Stimulated activated memory B cell treated with anti-CD40 and anti-IgM and Interleukin-4, amounts not matched to agents 10 μg/mL and 1 μg/mL and 100 μg/mL, for 72 hours (primary cell): ENCODE results near the gene CD1C.
"Not testable (repeated sequence)": the region's sequence is repeated elsewhere in the genome, so short reads cannot be mapped to it uniquely, and the experiment has no call there.

ENCODE experiments used
- ATAC-seq: fragments of 150-1000 bp; cut with Tn5 transposase; 2 replicates; pipeline ENCODE4 v1.10.0; 2021
- H3K27ac Mint-ChIP-seq: one replicate; pipeline ENCODE4 v1.8.0; 2022; ENCODE audit warnings: mild to moderate bottlenecking, mixed read lengths
- H3K27me3 Mint-ChIP-seq: one replicate; pipeline ENCODE4 v1.8.0; 2022; ENCODE audit warnings: mixed read lengths
- H3K36me3 Mint-ChIP-seq: one replicate; pipeline ENCODE4 v1.8.0; 2022; ENCODE audit warnings: mixed read lengths
- H3K4me1 Mint-ChIP-seq: one replicate; pipeline ENCODE4 v1.8.0; 2022; ENCODE audit warnings: mixed read lengths
- H3K4me3 Mint-ChIP-seq: one replicate; pipeline ENCODE4 v1.8.0; 2022; ENCODE audit warnings: mild to moderate bottlenecking, moderate library complexity, mixed read lengths
- H3K9me3 Mint-ChIP-seq: one replicate; pipeline ENCODE4 v1.8.0; 2022; ENCODE audit warnings: mixed read lengths

CD1C gene

DNA sequence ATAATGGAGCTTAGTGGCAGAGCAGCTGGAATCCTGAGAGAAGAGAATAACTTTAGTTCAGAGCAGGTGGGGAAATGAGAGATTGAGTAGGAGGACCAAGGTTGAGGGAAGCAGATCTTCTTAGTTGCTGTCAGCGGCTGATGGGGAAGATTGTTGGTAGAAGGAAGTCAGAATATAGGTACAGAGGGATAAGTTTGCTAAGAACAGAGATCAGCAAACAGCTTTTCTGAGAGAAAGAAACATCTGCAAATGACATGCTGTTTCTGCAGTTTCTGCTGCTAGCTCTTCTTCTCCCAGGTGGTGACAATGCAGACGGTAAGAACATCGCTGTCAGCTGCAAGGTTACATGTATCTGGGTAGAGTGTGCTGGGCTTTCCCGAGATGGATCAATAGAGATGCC lies at the start of gene CD1C:
Gene CD1C, plus strand, starts transcription at position 113 of the 400 bp plus-strand sequence. Its CDS starts 142 bp downstream, at position 255.
- no peak for ATAC-seq
- no peak within 1 kb of the TSS for H3K4me3 Mint-ChIP-seq
- no peaks in the 10 kb centered on the region for H3K36me3 Mint-ChIP-seq
- H3K9me3 Mint-ChIP-seq: no peaks in the 10 kb centered on the region
- H3K27ac Mint-ChIP-seq: no peak within 1 kb of the TSS
- H3K4me1 Mint-ChIP-seq: peaks cover 32% of the 10 kb centered on the region
- H3K27me3 Mint-ChIP-seq: no peaks in the 10 kb centered on the region

DNA sequence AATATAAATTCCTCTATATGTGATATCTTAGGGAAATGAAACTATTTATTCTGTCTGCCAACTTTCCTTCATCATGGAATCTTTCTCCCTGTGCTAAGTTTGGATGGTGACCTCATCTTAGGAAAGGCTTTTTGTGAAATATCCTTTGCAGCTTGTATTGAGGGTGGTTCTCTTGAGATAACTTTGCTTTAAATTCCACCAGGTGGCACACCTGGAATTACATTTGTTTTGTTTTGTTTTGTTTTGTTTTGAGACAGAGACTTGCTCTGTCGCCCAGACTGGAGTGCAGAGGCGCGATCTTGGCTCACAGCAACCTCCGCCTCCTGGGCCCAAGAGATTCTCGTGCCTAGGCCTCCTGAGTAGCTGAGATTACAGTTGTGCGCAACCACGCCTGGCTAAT lies 43.1 kb upstream of the CD1C start:
- Mint-ChIP-seq H3K27ac (no peak overlapping the region), H3K4me1 (peaks cover 39% of the 10 kb centered on the region), H3K9me3 (peaks cover 4% of the 10 kb centered on the region), H3K36me3 (no peaks in the 10 kb centered on the region), H3K27me3 (no peaks in the 10 kb centered on the region), H3K4me3 (no peak overlapping the region)
- ATAC-seq: peak; percentile 54

DNA sequence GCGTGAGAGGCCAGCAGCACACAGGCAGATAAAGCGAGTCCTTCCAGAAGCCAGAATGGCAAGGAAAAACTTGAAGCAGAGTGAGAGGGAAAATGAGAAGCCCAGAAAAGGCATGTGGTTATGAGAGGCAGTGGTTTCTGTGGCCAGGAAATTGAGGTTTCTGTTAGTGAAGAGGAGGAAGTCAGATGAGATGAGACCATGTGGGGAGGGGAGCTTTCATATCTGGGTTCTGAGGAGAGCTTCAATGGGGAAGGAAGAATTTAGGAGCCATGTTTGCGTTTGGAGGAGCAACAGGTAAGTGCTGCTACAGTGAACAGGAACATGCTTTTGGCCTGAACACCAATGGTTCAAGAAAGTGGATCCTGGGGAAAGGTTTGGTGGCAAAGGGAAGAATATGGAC lies 41.6 kb upstream of the CD1C start:
- H3K27ac Mint-ChIP-seq: peak overlapping the region; percentile 53
- H3K27me3 Mint-ChIP-seq: no peaks in the 10 kb centered on the region
- peaks cover 4% of the 10 kb centered on the region for H3K9me3 Mint-ChIP-seq
- H3K36me3 Mint-ChIP-seq: no peaks in the 10 kb centered on the region
- ATAC-seq: peak; percentile 91
- peaks cover 39% of the 10 kb centered on the region for H3K4me1 Mint-ChIP-seq
- peak overlapping the region; percentile 3 for H3K4me3 Mint-ChIP-seq

DNA sequence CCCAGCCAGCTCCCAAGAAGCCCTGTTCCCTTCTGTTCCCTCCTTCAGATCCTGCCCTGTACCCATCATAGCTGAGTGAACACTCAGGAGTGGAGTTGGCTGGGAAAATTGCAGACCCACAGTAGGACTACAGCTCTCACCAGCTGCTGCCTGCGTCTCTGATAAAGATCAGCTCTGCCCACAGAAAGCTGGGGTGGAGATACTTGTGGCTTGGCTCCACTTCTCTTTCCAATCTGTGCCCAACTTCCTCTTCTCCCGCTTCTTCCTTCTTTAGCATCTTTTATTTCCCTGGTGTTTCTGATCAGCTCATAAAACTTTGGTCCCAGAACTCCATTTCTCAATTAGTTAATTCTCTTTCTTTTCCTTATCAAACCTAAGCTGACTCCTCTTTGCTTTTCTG lies 41.0 kb upstream of the CD1C start:
- Mint-ChIP-seq H3K27me3 (no peaks in the 10 kb centered on the region), H3K4me3 (peak overlapping the region; percentile 1), H3K4me1 (peaks cover 39% of the 10 kb centered on the region), H3K9me3 (peaks cover 4% of the 10 kb centered on the region), H3K36me3 (no peaks in the 10 kb centered on the region), H3K27ac (peak overlapping the region; percentile 53)
- ATAC-seq: no peak

DNA sequence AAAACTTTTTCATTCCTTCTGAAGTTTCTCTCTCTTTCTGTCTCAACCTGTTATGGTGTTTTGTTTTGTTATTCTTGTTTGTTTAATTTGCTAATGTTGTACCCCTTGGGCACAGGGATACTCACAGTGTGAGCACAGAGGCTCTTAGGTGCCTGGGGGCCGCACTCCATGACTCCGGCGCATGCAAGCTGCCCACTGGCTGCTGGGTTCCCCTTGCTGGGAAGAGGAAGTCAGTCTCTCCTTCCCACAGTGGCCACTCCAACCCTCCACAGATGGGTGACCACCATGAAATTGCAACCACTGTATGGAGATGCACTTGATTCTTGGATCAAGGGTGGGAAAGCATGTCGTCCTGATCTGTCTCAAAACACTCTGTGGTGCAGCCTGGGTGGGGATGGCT lies 40.1 kb upstream of the CD1C start:
- Mint-ChIP-seq H3K27ac (peak overlapping the region; percentile 15), H3K4me1 (peaks cover 39% of the 10 kb centered on the region), H3K27me3 (no peaks in the 10 kb centered on the region), H3K36me3 (no peaks in the 10 kb centered on the region), H3K9me3 (peaks cover 4% of the 10 kb centered on the region), H3K4me3 (no peak overlapping the region)
- ATAC-seq: no peak

DNA sequence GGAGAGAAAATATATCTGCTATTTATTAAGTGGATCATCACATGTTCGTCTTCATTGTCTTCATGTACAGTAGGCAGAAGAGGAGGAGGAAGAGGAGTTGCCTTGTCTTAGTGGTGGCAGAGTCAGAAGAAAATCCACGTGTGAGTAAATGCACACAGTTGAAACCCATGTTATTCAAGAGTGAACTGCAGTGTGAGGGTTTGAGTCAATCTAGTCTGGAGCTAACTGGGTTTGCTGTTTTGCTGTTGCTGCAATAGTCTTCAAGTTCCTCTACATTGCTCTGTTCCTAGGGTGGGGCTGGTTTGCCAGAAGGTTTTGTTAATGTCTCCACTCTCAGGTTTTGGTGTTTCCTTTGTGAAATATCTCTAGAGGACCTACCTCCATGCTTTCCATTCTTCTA lies 38.6 kb upstream of the CD1C start:
- peaks cover 39% of the 10 kb centered on the region for H3K4me1 Mint-ChIP-seq
- no peaks in the 10 kb centered on the region for H3K27me3 Mint-ChIP-seq
- no peak for ATAC-seq
- H3K4me3 Mint-ChIP-seq: no peak overlapping the region
- H3K36me3 Mint-ChIP-seq: no peaks in the 10 kb centered on the region
- H3K9me3 Mint-ChIP-seq: peaks cover 4% of the 10 kb centered on the region
- H3K27ac Mint-ChIP-seq: no peak overlapping the region

DNA sequence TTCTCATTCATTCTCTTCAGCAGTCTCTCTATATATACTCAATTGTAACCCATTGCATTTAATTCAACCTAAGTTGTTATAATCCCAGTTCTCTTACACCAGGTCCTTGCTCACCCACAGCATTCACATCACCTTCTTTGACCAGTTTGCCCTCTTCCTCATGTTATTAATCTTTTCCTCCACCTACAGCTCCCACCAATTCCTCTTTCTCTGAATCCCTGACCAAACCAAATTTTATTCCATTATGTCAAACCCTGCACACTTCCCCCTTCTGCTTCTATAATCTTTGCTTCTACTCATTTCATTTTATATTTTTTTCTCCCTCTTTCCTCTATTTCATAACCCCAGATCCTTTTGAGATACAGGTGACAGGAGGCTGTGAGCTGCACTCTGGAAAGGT lies 34.1 kb upstream of the CD1C start:
- no peak overlapping the region for H3K4me3 Mint-ChIP-seq
- no peaks in the 10 kb centered on the region for H3K9me3 Mint-ChIP-seq
- H3K27me3 Mint-ChIP-seq: no peaks in the 10 kb centered on the region
- no peak for ATAC-seq
- peaks cover 5% of the 10 kb centered on the region for H3K36me3 Mint-ChIP-seq
- H3K4me1 Mint-ChIP-seq: peaks cover 34% of the 10 kb centered on the region
- no peak overlapping the region for H3K27ac Mint-ChIP-seq

DNA sequence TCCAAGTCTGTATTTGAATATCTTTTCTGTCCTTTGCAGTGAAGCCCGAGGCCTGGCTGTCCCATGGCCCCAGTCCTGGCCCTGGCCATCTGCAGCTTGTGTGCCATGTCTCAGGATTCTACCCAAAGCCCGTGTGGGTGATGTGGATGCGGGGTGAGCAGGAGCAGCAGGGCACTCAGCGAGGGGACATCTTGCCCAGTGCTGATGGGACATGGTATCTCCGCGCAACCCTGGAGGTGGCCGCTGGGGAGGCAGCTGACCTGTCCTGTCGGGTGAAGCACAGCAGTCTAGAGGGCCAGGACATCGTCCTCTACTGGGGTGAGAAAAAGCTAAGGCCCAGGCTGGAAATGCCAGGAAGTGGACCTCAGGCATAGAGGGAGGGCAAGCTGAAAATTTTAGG lies 33.0 kb upstream of the CD1C start:
- peaks cover 27% of the 10 kb centered on the region for H3K4me1 Mint-ChIP-seq
- not testable (repeated sequence) for H3K27me3 Mint-ChIP-seq, H3K4me3 Mint-ChIP-seq, H3K9me3 Mint-ChIP-seq, H3K36me3 Mint-ChIP-seq, ATAC-seq, H3K27ac Mint-ChIP-seq

DNA sequence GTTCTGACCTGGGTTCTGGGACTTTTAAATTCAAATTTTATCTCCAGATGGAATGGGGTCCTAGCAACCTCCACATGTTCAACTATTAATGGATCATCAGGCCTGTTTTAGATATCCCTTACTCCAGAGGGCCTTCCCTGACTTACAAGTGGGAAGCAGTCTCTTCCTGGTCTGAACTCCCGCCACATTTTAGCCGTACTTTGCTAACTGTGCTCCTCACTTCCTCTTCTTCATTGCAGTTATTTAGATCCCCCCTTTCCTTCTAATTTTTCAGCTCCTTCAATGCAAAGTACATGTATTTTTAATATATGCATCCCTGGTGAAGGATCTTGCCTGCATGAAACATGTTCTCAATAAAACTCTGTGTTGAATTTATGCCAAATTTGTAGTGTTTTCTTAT lies 31.8 kb upstream of the CD1C start:
- Mint-ChIP-seq H3K27me3 (no peaks in the 10 kb centered on the region), H3K9me3 (no peaks in the 10 kb centered on the region), H3K27ac (peak overlapping the region; percentile 48), H3K4me3 (no peak overlapping the region), H3K4me1 (peaks cover 27% of the 10 kb centered on the region), H3K36me3 (peaks cover 5% of the 10 kb centered on the region)
- no peak for ATAC-seq

DNA sequence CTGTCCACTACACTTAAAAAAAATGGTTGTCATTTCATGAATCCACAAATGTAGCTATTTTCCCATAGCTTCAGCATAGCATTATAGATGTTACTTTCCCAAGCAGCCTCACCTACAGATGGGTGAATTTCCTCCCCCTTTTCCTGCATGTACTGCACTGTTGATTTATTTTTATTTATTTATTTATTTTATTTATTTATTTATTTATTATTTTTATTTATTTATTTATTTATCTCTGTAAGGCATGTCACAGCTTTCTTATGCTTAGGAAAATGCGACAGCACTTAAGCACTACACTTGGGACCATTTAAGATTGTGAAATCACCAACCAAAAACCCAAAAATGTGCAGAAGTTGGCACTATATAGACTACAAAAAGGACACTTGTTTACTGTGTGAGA lies 30.6 kb upstream of the CD1C start:
- H3K27ac Mint-ChIP-seq: no peak overlapping the region
- no peak for ATAC-seq
- peaks cover 5% of the 10 kb centered on the region for H3K36me3 Mint-ChIP-seq
- peaks cover 27% of the 10 kb centered on the region for H3K4me1 Mint-ChIP-seq
- no peaks in the 10 kb centered on the region for H3K27me3 Mint-ChIP-seq
- H3K9me3 Mint-ChIP-seq: no peaks in the 10 kb centered on the region
- H3K4me3 Mint-ChIP-seq: no peak overlapping the region

DNA sequence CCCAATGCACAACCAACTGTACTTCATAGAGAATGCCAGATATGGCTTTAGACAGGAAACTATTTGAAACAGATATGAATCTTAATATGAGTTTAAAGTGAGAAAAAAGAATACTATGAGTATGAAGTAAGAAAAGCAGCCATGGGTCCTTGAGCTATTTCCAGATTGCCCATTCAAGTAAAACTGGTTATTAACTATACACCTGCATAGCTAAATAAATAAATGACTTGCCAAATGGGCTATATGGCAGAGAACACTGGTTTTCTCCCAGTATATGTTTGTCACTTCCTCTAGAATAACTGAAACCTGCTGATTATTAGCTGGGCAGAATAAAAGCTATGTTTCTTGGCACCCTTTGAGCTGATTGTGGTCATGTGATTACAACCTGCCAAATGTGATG lies 17.0 kb upstream of the CD1C start:
- H3K4me1 Mint-ChIP-seq: peaks cover 23% of the 10 kb centered on the region
- H3K27ac Mint-ChIP-seq: no peak overlapping the region
- no peak overlapping the region for H3K4me3 Mint-ChIP-seq
- H3K36me3 Mint-ChIP-seq: no peaks in the 10 kb centered on the region
- H3K27me3 Mint-ChIP-seq: no peaks in the 10 kb centered on the region
- no peaks in the 10 kb centered on the region for H3K9me3 Mint-ChIP-seq
- ATAC-seq: no peak

DNA sequence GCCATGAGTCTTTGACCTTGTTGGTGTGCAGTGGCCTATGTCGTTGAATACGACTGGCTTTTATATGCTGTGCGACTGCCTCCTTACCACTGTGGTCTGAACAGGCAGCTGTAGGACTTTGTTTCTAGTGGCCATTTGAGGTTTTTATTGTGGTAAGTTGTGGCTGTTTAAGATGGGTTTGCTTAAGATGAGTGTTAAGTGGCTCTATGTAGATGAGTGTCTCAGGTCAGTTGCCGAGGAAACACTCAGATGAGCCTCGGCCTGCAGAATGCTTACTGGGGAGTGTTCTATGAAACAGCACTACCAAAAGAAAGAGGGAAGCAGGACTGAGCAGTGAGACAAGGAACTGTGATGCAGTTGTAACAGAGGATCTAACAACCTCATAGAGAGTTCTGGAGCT lies 14.9 kb upstream of the CD1C start:
- Mint-ChIP-seq H3K4me1 (peaks cover 23% of the 10 kb centered on the region), H3K9me3 (no peaks in the 10 kb centered on the region), H3K27ac (peak overlapping the region; percentile 67), H3K36me3 (no peaks in the 10 kb centered on the region), H3K27me3 (no peaks in the 10 kb centered on the region), H3K4me3 (no peak overlapping the region)
- ATAC-seq: peak; percentile 87

DNA sequence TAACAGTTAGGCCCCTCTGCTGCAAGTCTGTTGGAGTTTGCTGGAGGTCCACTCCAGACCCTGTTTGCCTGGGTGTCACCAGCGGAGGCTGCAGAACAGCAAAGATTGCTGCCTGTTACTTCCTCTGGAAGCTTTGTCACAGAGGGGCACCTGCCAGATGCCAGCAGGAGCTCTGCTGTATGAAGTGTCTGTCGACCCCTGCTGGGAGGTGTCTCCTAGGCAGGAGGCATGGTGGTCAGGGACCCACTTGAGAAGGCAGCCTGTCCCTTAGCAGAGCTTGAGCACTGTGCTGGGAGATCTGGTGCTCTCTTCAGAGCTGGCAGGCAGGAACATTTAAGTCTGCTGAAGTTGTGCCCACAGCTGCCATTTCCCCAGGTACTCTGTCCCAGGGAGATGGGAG lies 7.3 kb upstream of the CD1C start:
- Mint-ChIP-seq H3K27ac (peak overlapping the region; percentile 22), H3K36me3 (peaks cover 16% of the 10 kb centered on the region), H3K4me1 (peaks cover 46% of the 10 kb centered on the region)
- not testable (repeated sequence) for H3K9me3 Mint-ChIP-seq, H3K27me3 Mint-ChIP-seq, H3K4me3 Mint-ChIP-seq, ATAC-seq

DNA sequence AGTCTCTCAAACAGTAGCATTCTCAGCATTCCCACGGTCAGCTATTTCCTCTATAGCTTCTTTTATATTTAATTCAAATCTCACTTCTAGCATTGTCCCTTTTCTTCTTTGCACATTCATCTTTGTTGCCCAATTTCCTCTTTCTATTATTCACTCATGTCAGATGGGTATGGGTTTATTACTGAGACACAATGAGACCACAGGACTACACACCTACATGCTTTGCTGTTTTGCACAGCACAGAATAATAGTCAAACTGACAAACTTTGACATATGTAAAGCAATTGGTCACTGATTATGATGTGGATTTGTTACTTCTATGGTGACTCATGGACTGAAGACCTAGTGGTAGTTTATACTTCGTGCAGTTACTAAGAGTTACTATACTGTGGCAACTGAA lies 5.8 kb upstream of the CD1C start:
- Mint-ChIP-seq H3K27me3 (no peaks in the 10 kb centered on the region), H3K4me1 (peaks cover 52% of the 10 kb centered on the region), H3K4me3 (peak overlapping the region; percentile 2), H3K36me3 (peaks cover 16% of the 10 kb centered on the region), H3K9me3 (peaks cover 7% of the 10 kb centered on the region), H3K27ac (peak overlapping the region; percentile 63)
- peak; percentile 47 for ATAC-seq

DNA sequence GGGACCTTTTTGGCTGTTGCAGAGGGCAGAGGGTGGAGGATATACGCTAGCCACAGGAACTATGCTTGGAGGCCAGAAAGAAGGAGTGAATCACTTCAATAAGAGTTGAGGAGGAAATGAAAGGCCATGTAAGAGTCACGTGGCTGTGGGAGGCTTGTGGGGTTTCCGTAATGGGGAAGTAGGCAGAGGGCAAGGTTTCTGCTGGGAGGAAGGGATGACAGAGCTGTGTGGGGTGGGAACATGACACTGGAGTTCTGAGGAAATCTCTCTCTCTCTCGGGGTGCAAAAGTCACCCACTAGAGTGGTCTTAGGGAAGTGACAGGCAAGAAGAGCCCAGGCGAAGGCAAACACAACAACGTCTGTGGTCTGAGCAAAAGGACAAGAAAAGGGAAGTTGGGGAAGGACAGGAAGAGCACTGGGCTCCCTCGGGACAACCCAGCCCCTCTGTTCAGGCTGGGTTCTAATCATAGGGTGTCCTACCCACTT lies 3.9 kb upstream of the CD1C start:
- Mint-ChIP-seq H3K9me3 (peaks cover 7% of the 10 kb centered on the region), H3K27ac (peak overlapping the region; percentile 72), H3K4me1 (peaks cover 52% of the 10 kb centered on the region), H3K4me3 (peak overlapping the region; percentile 61), H3K27me3 (no peaks in the 10 kb centered on the region), H3K36me3 (peaks cover 16% of the 10 kb centered on the region)
- peak; percentile 88 for ATAC-seq

DNA sequence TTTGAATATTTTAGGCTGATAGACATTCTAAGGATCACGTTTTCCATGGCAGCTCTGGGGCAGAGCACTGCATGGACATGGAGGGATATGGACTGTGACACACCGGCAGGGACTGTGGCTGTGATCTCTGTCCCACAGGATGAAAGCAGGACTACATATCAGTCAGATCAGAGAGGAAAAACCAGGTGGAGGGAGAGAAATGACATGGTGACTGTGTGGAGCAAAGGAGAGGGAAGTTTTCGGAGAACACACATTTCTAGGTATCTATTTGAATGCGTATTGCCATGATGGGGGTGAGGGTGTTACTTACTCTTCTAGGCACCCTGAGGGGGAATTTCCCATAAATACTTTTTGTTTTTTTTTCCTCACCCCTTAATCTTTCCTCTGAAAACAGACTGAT lies 3.2 kb upstream of the CD1C start:
- peaks cover 10% of the 10 kb centered on the region for H3K36me3 Mint-ChIP-seq
- H3K27ac Mint-ChIP-seq: peak overlapping the region; percentile 72
- peaks cover 4% of the 10 kb centered on the region for H3K9me3 Mint-ChIP-seq
- peak overlapping the region; percentile 52 for H3K4me3 Mint-ChIP-seq
- H3K27me3 Mint-ChIP-seq: no peaks in the 10 kb centered on the region
- peak; percentile 52 for ATAC-seq
- H3K4me1 Mint-ChIP-seq: peaks cover 51% of the 10 kb centered on the region

DNA sequence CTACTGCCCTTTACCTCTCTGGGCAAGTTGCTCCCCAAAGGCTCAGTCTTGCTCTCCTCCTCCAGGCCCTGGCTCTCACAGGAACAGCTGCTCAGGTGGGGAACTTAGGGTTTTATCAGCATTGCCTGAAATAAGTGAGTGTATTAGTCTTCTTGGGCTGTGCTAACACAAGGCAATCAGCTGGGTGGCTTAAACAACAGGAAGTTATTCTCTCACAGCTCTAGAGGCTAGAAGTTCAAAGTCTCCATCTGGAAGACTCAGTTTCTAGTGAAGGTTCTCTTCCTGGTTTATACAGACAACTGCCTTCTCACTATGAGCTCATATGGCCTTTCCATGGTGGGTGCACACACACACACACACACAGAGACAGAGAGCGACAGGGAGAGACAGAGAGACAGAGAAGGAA lies 2.8 kb upstream of the CD1C start:
- H3K27me3 Mint-ChIP-seq: no peaks in the 10 kb centered on the region
- peaks cover 5% of the 10 kb centered on the region for H3K36me3 Mint-ChIP-seq
- H3K4me1 Mint-ChIP-seq: peaks cover 47% of the 10 kb centered on the region
- ATAC-seq: peak; percentile 55
- no peaks in the 10 kb centered on the region for H3K9me3 Mint-ChIP-seq
- peak overlapping the region; percentile 72 for H3K27ac Mint-ChIP-seq
- H3K4me3 Mint-ChIP-seq: peak overlapping the region; percentile 35
